Measurements from ENCODE around the gene HMHB1.

HMHB1 gene

GRCh38 chr5:143812085-143812705 lies at the start of gene HMHB1:
HMHB1 (plus strand) TSS chr5:143812161.
- no peak for DNase-seq (ENCODE audit: low spot score)

DNA sequence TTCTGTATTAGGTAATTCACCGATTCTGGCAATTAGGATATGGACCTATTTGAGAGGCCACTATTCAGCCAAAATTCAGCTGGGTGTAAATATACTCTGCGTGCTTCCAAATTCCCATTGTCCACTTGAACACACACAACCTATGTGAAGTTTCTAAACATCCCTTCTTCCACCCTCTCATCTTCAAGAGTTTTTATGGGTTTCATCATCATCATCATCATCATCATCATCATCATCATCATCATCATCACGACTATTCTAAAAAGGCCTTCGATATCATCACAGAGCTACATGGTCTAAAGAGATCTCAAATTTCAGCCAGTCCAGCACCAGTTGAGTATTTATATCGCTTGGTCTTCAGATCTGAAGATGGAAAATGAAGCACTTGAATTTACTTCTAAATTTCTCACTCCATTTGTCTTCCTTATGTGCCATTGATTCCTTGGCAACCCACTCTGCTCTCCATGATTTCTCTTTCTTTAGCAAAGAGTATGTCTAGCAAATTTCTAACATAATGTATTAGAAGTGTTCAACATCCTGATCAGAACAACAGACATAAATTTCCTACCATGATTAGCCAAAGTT lies 49.2 kb upstream of the HMHB1 start:
- no peak for DNase-seq (ENCODE audit: low spot score)

- no peak for DNase-seq (ENCODE audit: low spot score)
Observed at GRCh38 chr5:143767162-143767561, 44.8 kb upstream of the HMHB1 start.

GRCh38 chr5:143769026-143769786 lies 42.8 kb upstream of the HMHB1 start:
- no peak for DNase-seq (ENCODE audit: low spot score)

DNA sequence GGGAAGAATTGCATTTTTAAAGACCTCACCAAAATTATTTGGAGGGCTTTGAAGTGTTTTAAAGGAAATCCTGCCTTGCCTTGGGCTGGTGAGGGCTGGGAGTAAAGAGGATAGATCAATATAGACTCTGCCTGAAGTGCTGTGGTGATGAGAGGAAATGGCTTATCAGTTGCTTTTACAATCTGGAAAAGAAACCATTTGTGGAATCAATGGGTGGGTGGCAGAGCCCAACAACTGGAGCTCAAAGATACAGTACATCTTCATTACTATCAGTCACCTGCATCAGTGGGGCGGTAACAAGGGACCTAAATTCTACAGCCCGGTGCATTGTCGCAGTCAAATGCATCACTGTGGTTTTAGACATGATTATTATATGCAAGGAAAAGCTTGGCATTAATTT lies 41.5 kb upstream of the HMHB1 start:
- DNase-seq (ENCODE audit: low spot score), result no peak

- no peak for DNase-seq (ENCODE audit: low spot score)
Observed at GRCh38 chr5:143771189-143771588, 40.8 kb upstream of the HMHB1 start.

- peak; percentile 22 for DNase-seq (ENCODE audit: low spot score)
Observed at GRCh38 chr5:143771602-143772001, 40.4 kb upstream of the HMHB1 start.

DNA sequence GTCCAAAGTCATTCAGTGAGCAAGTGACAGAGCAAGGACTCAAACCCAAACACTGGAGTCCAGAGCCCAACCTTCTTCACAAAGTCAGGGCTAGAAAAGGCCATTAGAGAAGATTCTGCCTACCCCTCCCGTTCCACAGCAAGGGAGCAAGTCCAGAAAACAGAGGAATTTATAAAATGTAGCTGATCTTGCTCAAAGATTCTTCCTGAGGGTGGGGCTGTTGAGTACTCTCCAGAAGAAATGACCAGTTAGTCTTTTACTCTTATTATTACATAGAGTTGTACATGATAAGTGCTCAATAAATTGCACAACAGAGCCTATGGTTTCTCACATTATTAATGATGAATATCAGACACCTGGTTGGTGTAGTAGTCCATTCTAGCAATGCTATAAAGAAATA lies 39.3 kb upstream of the HMHB1 start:
- peak; percentile 40 for DNase-seq (ENCODE audit: low spot score)

DNA sequence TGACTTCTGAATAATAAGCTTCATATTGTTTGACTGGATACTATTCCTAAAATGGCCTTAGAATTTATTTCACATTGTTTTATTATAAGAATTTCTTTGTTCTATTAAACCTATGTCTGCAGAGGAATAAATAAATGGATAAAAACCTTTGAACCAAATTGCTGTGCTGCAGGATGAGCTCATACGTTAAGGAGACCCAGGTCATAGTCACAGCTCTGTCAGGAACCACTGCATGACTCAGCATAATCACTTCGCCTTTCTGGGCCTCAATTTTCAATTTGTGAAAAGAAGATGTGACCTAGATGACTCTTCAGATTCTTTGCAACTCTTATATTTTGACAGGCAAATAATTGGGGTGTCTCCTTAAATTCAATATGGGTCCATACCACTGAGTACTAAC lies 36.7 kb upstream of the HMHB1 start:
- peak; percentile 31 for DNase-seq (ENCODE audit: low spot score)

DNA sequence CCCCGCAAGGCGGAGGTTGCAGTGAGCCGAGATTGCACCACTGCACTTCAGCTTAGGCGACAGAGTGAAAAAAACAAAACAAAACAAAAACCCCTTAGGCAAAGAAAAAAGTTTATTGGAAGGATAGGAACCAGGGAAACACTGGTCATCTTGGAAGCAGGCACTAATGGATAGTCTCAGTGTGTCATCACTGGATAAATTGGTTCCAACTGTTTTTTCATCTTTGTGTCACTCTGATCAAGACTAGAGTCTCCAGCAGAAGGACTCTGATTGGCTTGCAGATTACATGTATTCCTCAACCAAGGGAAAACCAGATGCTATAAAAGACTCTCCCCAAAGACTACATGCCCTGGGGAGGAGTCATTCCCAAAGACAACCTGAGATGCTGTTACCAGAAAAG lies 35.0 kb upstream of the HMHB1 start:
- peak; percentile 40 for DNase-seq (ENCODE audit: low spot score)

GRCh38 chr5:143779506-143779905 lies 32.5 kb upstream of the HMHB1 start:
- no peak for DNase-seq (ENCODE audit: low spot score)

GRCh38 chr5:143781993-143782520 lies 29.9 kb upstream of the HMHB1 start:
- no peak for DNase-seq (ENCODE audit: low spot score)

- no peak for DNase-seq (ENCODE audit: low spot score)
Observed at GRCh38 chr5:143782588-143783386, 29.2 kb upstream of the HMHB1 start.

DNA sequence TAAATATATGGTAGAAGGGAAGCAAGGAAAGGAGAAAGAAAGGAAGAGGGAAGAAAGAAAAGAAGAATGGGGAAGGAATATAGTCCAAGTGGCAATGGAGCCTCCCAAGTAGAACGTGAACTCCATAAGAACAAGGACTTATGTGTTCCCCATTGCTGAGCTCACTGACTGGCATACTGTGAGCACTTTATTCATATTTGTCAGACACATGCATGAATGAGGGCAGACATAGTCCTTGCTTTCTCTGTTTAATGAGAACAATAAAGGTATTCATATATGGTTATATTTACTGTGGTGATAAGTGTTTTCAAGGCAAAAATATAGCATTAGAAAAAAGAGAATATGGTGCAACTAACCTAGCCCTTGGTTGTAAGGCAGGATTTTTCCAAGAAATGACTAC lies 23.6 kb upstream of the HMHB1 start:
- no peak for DNase-seq (ENCODE audit: low spot score)

DNA sequence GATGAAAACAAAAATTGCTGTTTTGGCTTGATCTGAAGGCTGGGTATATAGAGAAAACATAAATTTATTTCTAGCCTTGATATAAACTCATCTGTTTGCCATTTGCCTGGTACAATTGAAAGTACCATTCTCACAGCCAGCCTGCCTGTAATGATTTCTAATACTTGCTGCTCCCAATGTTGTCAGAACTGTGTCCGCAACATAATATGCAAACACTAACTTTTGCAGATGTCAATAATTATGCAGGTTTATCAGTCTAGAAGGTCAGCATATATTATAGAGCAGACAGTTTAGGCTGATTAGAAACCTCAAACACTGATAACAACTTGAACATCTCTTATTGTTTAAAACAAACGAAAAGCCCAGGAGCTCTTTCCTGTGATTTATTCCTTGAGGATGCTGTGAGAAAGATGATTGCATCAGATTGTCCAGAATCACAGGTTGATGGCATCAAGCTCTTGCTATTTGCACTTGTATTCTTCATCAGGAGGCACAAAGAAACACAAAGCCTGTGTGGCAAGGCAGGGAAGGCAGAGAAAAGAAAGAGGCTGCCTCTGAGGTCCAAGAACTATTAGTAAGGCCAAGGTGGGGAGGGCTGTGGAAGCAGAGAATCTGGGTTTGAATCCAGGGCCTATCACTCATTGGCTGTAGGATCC lies 21.4 kb upstream of the HMHB1 start:
- DNase-seq (ENCODE audit: low spot score), result no peak

DNA sequence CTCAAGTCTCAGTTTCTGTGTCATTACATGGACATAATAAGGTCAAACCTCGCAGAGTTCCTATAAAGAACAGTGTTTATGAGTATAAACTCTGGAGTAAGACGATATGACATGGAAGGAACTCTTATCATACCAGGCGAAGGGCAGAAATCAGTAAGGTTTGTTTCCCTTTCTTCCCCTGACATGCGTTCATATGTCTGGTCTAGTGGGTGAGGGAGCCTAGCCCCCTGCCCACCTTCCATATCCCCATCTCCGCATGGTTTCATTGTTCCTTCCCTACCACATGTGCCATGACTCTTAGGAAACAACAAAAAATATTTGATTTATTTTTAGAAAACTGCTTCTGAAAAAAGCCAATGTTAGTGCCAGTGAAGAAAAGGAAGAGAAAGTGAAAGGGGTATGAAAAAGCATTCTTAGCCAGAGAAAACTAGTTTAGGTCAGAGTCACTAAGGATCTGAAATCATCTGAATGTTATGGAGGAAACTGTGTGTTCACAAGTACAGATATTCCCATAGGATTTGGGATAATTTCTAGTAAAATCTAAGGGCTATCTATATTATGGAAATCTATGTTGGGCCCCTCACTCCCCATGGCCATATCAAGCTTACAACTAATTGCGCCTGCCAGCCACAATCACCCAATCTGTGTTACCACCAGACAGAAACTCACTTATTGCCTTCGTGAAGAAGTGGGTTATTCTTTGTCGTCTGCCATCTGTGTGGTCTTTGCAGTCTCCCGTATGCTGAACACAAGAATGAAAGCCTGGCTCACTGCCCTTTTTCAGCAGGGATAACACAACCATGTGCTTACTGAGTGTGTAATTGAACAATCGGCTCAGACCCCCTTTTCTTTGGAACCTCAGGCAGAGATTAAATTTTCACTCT lies 19.9 kb upstream of the HMHB1 start:
- DNase-seq (ENCODE audit: low spot score), result no peak

- DNase-seq (ENCODE audit: low spot score), result peak; percentile 16
Observed at GRCh38 chr5:143793249-143793648, 18.7 kb upstream of the HMHB1 start.

GRCh38 chr5:143796125-143796524 lies 15.8 kb upstream of the HMHB1 start:
- DNase-seq (ENCODE audit: low spot score), result no peak

- DNase-seq (ENCODE audit: low spot score), result no peak
Observed at GRCh38 chr5:143796753-143797152, 15.2 kb upstream of the HMHB1 start.

DNA sequence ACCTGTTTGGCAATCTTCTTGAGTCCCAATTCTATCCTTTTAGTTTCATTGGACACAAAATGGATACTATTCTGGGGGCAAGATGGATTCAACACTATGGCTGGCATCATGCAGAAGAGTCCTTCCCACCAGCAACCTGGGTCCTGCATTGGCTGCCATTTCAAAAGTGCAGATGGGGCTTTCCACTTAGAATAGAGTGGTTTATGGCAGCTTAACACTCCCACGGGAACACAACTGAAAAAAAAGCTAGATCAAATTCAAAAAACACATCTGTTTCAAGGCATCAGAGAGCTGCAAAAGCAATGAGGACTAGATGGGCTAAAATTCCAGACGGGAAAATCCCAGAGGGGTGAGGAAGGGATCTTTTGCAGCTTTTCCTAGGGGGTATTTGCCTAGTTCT lies 11.2 kb upstream of the HMHB1 start:
- DNase-seq (ENCODE audit: low spot score), result no peak
